GM12878 (cell line): ENCODE measurements around the gene REN. TPM values are rescaled to one million over a fixed set of nuclear protein-coding genes. Genes with fewer than 3 reads are reported as not detected.

Source experiments
- ATAC-seq: fragments of 200-7000 bp; cut with Tn5 transposase; 3 replicates; pipeline ENCODE4 v1.9.1; 2020; ENCODE audit warnings: mild to moderate bottlenecking, moderate library complexity
- BruUV-seq: library from RNA; stranded (reverse); fragments of 400-500 nt; replicated peaks from 2 replicates; lab custom pipeline; 2021; lab: Mats Ljungman, UMichigan
- CTCF ChIA-PET: fragments of 300-600 bp; sonication (Branson Sonifier 250); formaldehyde crosslinking; extraction: SDS; loops from one replicate; lab custom pipeline; 2021; ENCODE audit warnings: inconsistent platforms; lab: Yijun Ruan, JAX
- POLR2A ChIA-PET: fragments of 350-600 bp; formaldehyde crosslinking; extraction: SDS; loops from one replicate; lab custom pipeline; 2021; ENCODE audit warnings: inconsistent platforms; lab: Charles Lee
- RAD21 ChIA-PET: fragments of 300-600 bp; sonication (Branson Sonifier 250); formaldehyde crosslinking; loops from one replicate; lab custom pipeline; 2023; ENCODE audit warnings: antibody characterized with exemption; ENCODE audit not compliant: unreplicated experiment; lab: Charles Lee
- SMC1A ChIA-PET: fragments of 300-600 bp; sonication (Branson Sonifier 250); formaldehyde crosslinking; loops from one replicate; lab custom pipeline; 2023; ENCODE audit not compliant: unreplicated experiment, uncharacterized antibody; lab: Charles Lee
- DNase-seq: peaks from one replicate; pipeline ENCODE4 v3.0.0-alpha.2; 2011; ENCODE audit warnings: low read depth, low spot score
- FAIRE-seq: peaks from 3 replicates; lab custom pipeline; 2011; peaks lifted over from hg19 to GRCh38; lab: Jason Lieb, UNC
- H2AFZ ChIP-seq: 2 replicates; pipeline ENCODE4 v1.6.0; 2011; ENCODE audit warnings: low read depth, low read length, control low read depth; ENCODE audit not compliant: control insufficient read depth
- H3K27ac ChIP-seq: 2 replicates; pipeline ENCODE4 v1.5.1; 2011; ENCODE audit warnings: control low read depth; ENCODE audit not compliant: control insufficient read depth, insufficient read depth
- H3K27me3 ChIP-seq, 2 experiments: replicated peaks in 1 of 2; 2 replicates each; pipeline versions ENCODE4 v1.6.0 to v1.6.1; 2011; ENCODE audit warnings: low read length in 1 of 2; ENCODE audit not compliant: control insufficient read depth in 2 of 2, insufficient read depth in 2 of 2
- H3K36me3 ChIP-seq, 2 experiments: 2 replicates each; pipeline ENCODE4 v1.5.1; 2011; ENCODE audit warnings: low read length in 1 of 2; ENCODE audit not compliant: control insufficient read depth in 2 of 2, insufficient read depth in 2 of 2
- H3K4me1 ChIP-seq: 2 replicates; pipeline ENCODE4 v1.6.1; 2011; ENCODE audit warnings: mild to moderate bottlenecking, low read length, moderate library complexity, mixed read lengths; ENCODE audit not compliant: control insufficient read depth, insufficient read depth
- H3K4me2 ChIP-seq: 2 replicates; pipeline ENCODE4 v1.6.0; 2011; ENCODE audit warnings: control low read depth; ENCODE audit not compliant: control insufficient read depth, insufficient read depth
- H3K4me3 ChIP-seq: fragments of 200-600 bp; sonication (generic); 2 replicates; pipeline ENCODE4 v1.5.1; 2016
- H3K79me2 ChIP-seq: 2 replicates; pipeline ENCODE4 v1.6.0; 2011; ENCODE audit warnings: low read length; ENCODE audit not compliant: control insufficient read depth, insufficient read depth
- H3K9ac ChIP-seq: 2 replicates; pipeline ENCODE4 v1.8.0; 2011; ENCODE audit warnings: low read length, control low read depth, mixed read lengths; ENCODE audit not compliant: control insufficient read depth, insufficient read depth
- H3K9me3 ChIP-seq: replicated peaks from 3 replicates; pipeline ENCODE4 v1.5.1; 2011; ENCODE audit warnings: mild to moderate bottlenecking, low read length; ENCODE audit not compliant: control insufficient read depth, insufficient read depth
- H4K20me1 ChIP-seq: 2 replicates; pipeline ENCODE4 v1.6.0; 2011; ENCODE audit not compliant: control insufficient read depth, insufficient read depth
- ATF3 ChIP-seq: IDR thresholded peaks from 2 replicates; pipeline ENCODE4 v1.6.1; 2011; ENCODE audit warnings: low read depth, mild to moderate bottlenecking, low read length, moderate library complexity, borderline replicate concordance; ENCODE audit errors: extremely low read depth
- DPF2 ChIP-seq: fragments of 450-650 bp; IDR thresholded peaks from 2 replicates; pipeline ENCODE4 v1.6.1; 2017; ENCODE audit warnings: mild to moderate bottlenecking
- E2F8 ChIP-seq: fragments of 450-650 bp; IDR thresholded peaks from 2 replicates; pipeline ENCODE4 v1.6.1; 2018; ENCODE audit warnings: mild to moderate bottlenecking, low read depth, moderate library complexity; ENCODE audit not compliant: partially characterized antibody
- E4F1 ChIP-seq: fragments of 450-650 bp; IDR thresholded peaks from 2 replicates; pipeline ENCODE4 v1.6.1; 2018; ENCODE audit warnings: borderline replicate concordance, mild to moderate bottlenecking; ENCODE audit not compliant: partially characterized antibody
- IRF4 ChIP-seq: IDR thresholded peaks from 2 replicates; pipeline ENCODE4 v1.6.1; 2011; ENCODE audit warnings: low read depth, low read length
- MYB ChIP-seq: fragments of 150-350 bp; IDR thresholded peaks from 2 replicates; pipeline ENCODE4 v1.6.1; 2014; ENCODE audit warnings: mild to moderate bottlenecking, low read depth, low read length, borderline replicate concordance
- NFYB ChIP-seq: IDR thresholded peaks from 2 replicates; pipeline ENCODE4 v1.6.1; 2011; ENCODE audit warnings: low read depth, mild to moderate bottlenecking, low read length, improper control_type of control experiment, moderate library complexity; ENCODE audit not compliant: insufficient read depth
- NRF1 ChIP-seq: conservative IDR thresholded peaks from 2 replicates; pipeline ENCODE4 v1.6.1; 2011; ENCODE audit warnings: mild to moderate bottlenecking, low read depth, low read length, improper control_type of control experiment
- PML ChIP-seq: IDR thresholded peaks from 2 replicates; pipeline ENCODE4 v1.6.1; 2012; ENCODE audit warnings: low read length, inconsistent platforms
- SIN3A ChIP-seq: IDR thresholded peaks from 2 replicates; pipeline ENCODE4 v1.6.1; 2012; ENCODE audit warnings: low read depth, low read length, improper control_type of control experiment
- TCF3 ChIP-seq: IDR thresholded peaks from 2 replicates; pipeline ENCODE4 v1.6.1; 2012; ENCODE audit warnings: low read depth, mild to moderate bottlenecking, low read length, borderline replicate concordance; ENCODE audit not compliant: insufficient read depth
- ZNF207 ChIP-seq: fragments of 450-650 bp; IDR thresholded peaks from 2 replicates; pipeline ENCODE4 v1.6.1; 2014; ENCODE audit warnings: antibody characterized with exemption, mild to moderate bottlenecking, borderline replicate concordance
- ZNF24 ChIP-seq: fragments of 450-650 bp; IDR thresholded peaks from 2 replicates; pipeline ENCODE4 v1.6.1; 2017; ENCODE audit warnings: antibody characterized with exemption, mild to moderate bottlenecking
- ZNF592 ChIP-seq: fragments of 450-650 bp; IDR thresholded peaks from 2 replicates; pipeline ENCODE4 v1.6.1; 2017; ENCODE audit warnings: mild to moderate bottlenecking, moderate library complexity
- WGBS: methylation state at CpG from one replicate; pipeline ENCODE4 v1.1.6; 2016; ENCODE audit warnings: low lambda C conversion rate; ENCODE audit not compliant: insufficient replicate concordance, insufficient coverage; ENCODE audit errors: missing lambda C conversion rate; 5-methylcytosine and 5-hydroxymethylcytosine counted together
- in situ Hi-C: fragments of 300-500 bp; cut with MboI; formaldehyde crosslinking; loops from 9 replicates; pipeline ENCODE4 v1.14.3; 2018; ENCODE audit warnings: mixed read lengths
- intact Hi-C: fragments of 100-400 bp; cut with micrococcal nuclease; formaldehyde crosslinking; loops from one replicate; pipeline ENCODE4 v1.14.2; 2022; ENCODE audit not compliant: unreplicated experiment
- polyA plus RNA-seq, 11 experiments: library from polyadenylated mRNA; depleted of rRNA in 4 of 11; unstranded in 6 of 11; stranded (reverse) in 5 of 11; fragments of >200 nt; fragmentation: Nextera tagmentation in 4 of 11; fragmentation: Illumina TruSeq in 1 of 11; extraction: Ambion mirVana in 4 of 11; extraction: Trizol in 1 of 11; gene quantifications; 1 replicate in 1 of 11; 2 replicates in 10 of 11; pipeline versions ENCODE4 v1.2.1 to v1.2.3, GENCODE V29; 2011 to 2016; ENCODE audit warnings: inconsistent platforms in 2 of 11, missing spikeins in 2 of 11, low read depth in 1 of 11
- total RNA-seq, 4 experiments: library from RNA; depleted of rRNA in 3 of 4; stranded (reverse); fragments of >200 nt in 3 of 4; fragmentation: Illumina TruSeq in 1 of 4; extraction: Trizol in 1 of 4; gene quantifications; 2 replicates each; pipeline versions ENCODE4 v1.2.1 to v1.2.3, GENCODE V29; 2013 to 2021

REN gene
- total and polyA plus RNA-seq, 10 of the 15 experiments (the other 5 are each of a cell fraction or from before 2014, with no cell fraction given), result not detected

GRCh38 chr1:204128464-204128963 is 37.6 kb downstream of the REN start:
- Histone ChIP-seq H3K4me3 (no peak overlapping the region), H2AFZ (peak overlapping the region; percentile 20; the same call in 1 of the 2 replicates), H3K4me2 (no peak overlapping the region), H3K27me3 (no peaks in the 10 kb centered on the region; a peak in 1 of 4 replicates), H3K4me1 (no peaks in the 10 kb centered on the region), H3K36me3 (no peaks in the 10 kb centered on the region), H4K20me1 (no peaks in the 10 kb centered on the region), H3K79me2 (no peaks in the 10 kb centered on the region), H3K27ac (no peak overlapping the region), H3K9me3 (no peaks in the 10 kb centered on the region), H3K9ac (no peak overlapping the region)
- intact Hi-C loops, result no loop called here
- 64% methylated on average over 4 of the region's 4 CpGs for WGBS
- POLR2A ChIA-PET, result no interaction called here
- in situ Hi-C loops, result loop anchor here (5.0 kb wide), 1 partner anchor 266 kb away; the partner anchor contains the start of gene SNRPE
- CTCF ChIA-PET, result interaction anchor here (0.6 to 7.8 kb wide), 46 partner anchors 8 to 503 kb away, joined by 3 to 121 read pairs (median 4); partner anchors contain the start of genes KISS1, SNRPE and SOX13
- BruUV-seq, result no TSS peak
- SMC1A ChIA-PET, result interaction anchor here (0.6 to 4.3 kb wide), 18 partner anchors 11 to 291 kb away, joined by 3 to 55 read pairs (median 4); partner anchors contain the start of gene SNRPE
- DNase-seq (no peak), ATAC-seq (peak; percentile 14), FAIRE-seq (no peak)
- RAD21 ChIA-PET, result interaction anchor here (0.7 to 4.1 kb wide), 13 partner anchors 11 to 353 kb away, joined by 3 to 54 read pairs (median 4); partner anchors contain the start of gene SNRPE
- TF ChIP-seq ZNF207 (no peak), E4F1 (no peak), ATF3 (no peak), NRF1 (no peak), PML (no peak), NFYB (no peak), ZNF592 (no peak), E2F8 (no peak), DPF2 (no peak), MYB (no peak), SIN3A (no peak), IRF4 (no peak), ZNF24 (no peak), TCF3 (no peak)
